ENCODE results near the gene ICE2.

- TF ChIP-seq CTCF (conservative IDR thresholded peaks at IDR 0.05; ENCODE audit: low read length) (no peak), EZH2phosphoT487 (IDR thresholded peaks at IDR 0.05; ENCODE audit: borderline replicate concordance) (no peak)
These were observed 62.5 kb downstream of the ICE2 start for GRCh38 chr15:60416484-60416883.

All from Loucy (cell line).